H1 (cell line): ENCODE results near the gene COCH. TPM values are rescaled to one million over a fixed set of nuclear protein-coding genes. Genes with fewer than 3 reads are reported as not detected.

Experiments used
- CTCF ChIA-PET: fragments of 300-600 bp; sonication (Branson Sonifier 250); formaldehyde crosslinking; loops from one replicate; lab custom pipeline; 2021; ENCODE audit not compliant: partially characterized antibody; lab: Charles Lee
- POLR2A ChIA-PET: fragments of 300-600 bp; sonication (Branson Sonifier 250); formaldehyde crosslinking; loops from one replicate; lab custom pipeline; 2021; ENCODE audit warnings: inconsistent platforms; ENCODE audit not compliant: partially characterized antibody; lab: Charles Lee
- DNase-seq, 2 experiments: peaks; one replicate each; pipeline versions ENCODE4 v3.0.0 to v3.0.0-alpha.2; 2010 to 2022; ENCODE audit warnings: low spot score in 2 of 2, low read depth in 1 of 2, mixed read lengths in 1 of 2
- FAIRE-seq: peaks from 2 replicates; lab custom pipeline; 2011; peaks lifted over from hg19 to GRCh38; lab: Jason Lieb, UNC
- H2AFZ ChIP-seq: 2 replicates; pipeline ENCODE4 v1.8.1; 2012; ENCODE audit warnings: low read length, inconsistent platforms
- H2AK5ac ChIP-seq: 2 replicates; pipeline ENCODE4 v1.6.1; 2013; ENCODE audit warnings: low read depth, low read length
- H2BK120ac ChIP-seq: replicated peaks from 2 replicates; pipeline ENCODE3; 2013; ENCODE audit warnings: low read depth, low read length, inconsistent platforms
- H2BK12ac ChIP-seq: 2 replicates; pipeline ENCODE4 v1.6.1; 2013; ENCODE audit warnings: low read depth, low read length
- H2BK15ac ChIP-seq: 2 replicates; pipeline ENCODE4 v1.6.1; 2013; ENCODE audit warnings: low read length
- H2BK20ac ChIP-seq: 2 replicates; pipeline ENCODE4 v1.6.1; 2013; ENCODE audit warnings: low read length
- H2BK5ac ChIP-seq: 2 replicates; pipeline ENCODE4 v1.6.1; 2013; ENCODE audit warnings: low read depth, low read length
- H3K14ac ChIP-seq: 2 replicates; pipeline ENCODE4 v1.6.1; 2013; ENCODE audit warnings: inconsistent platforms; ENCODE audit not compliant: insufficient read length
- H3K18ac ChIP-seq: 2 replicates; pipeline ENCODE4 v1.6.1; 2013; ENCODE audit warnings: low read length; ENCODE audit errors: extremely low read depth
- H3K23ac ChIP-seq: 2 replicates; pipeline ENCODE4 v1.6.1; 2013; ENCODE audit warnings: inconsistent platforms; ENCODE audit not compliant: insufficient read length
- H3K23me2 ChIP-seq: 2 replicates; pipeline ENCODE4 v1.6.1; 2013; ENCODE audit warnings: low read depth, low read length
- H3K27ac ChIP-seq: 2 replicates; pipeline ENCODE4 v1.6.1; 2011; ENCODE audit warnings: low read depth, low read length, inconsistent platforms
- H3K27me3 ChIP-seq, 4 experiments: replicated peaks in 1 of 4; 1 replicate in 1 of 4; 2 replicates in 3 of 4; pipeline versions ENCODE4 v1.6.1 to v1.8.1; 2011 to 2013; ENCODE audit warnings: low read length in 3 of 4, mild to moderate bottlenecking in 3 of 4, inconsistent platforms in 2 of 4, mixed read lengths in 2 of 4, moderate library complexity in 1 of 4; ENCODE audit not compliant: control insufficient read depth in 3 of 4, insufficient read depth in 3 of 4; ENCODE audit errors: extremely low read depth in 1 of 4
- H3K36me3 ChIP-seq, 4 experiments: 2 replicates each; pipeline versions ENCODE4 v1.6.1 to v1.8.1; 2011 to 2013; ENCODE audit warnings: mild to moderate bottlenecking in 4 of 4, low read length in 3 of 4, moderate library complexity in 2 of 4, control low read depth in 1 of 4, inconsistent platforms in 1 of 4; ENCODE audit not compliant: insufficient read depth in 4 of 4, control insufficient read depth in 2 of 4
- H3K4ac ChIP-seq: replicated peaks from 2 replicates; pipeline ENCODE3; 2013; ENCODE audit warnings: low read length, low read depth, mixed read lengths, inconsistent platforms; ENCODE audit not compliant: insufficient read length
- H3K4me1 ChIP-seq, 4 experiments: replicated peaks in 1 of 4; 1 replicate in 1 of 4; 2 replicates in 3 of 4; pipeline versions ENCODE4 v1.6.1 to v1.8.1; 2011 to 2013; ENCODE audit warnings: low read length in 3 of 4, inconsistent platforms in 2 of 4, mixed read lengths in 1 of 4; ENCODE audit not compliant: insufficient read depth in 4 of 4, control insufficient read depth in 3 of 4
- H3K4me2 ChIP-seq, 2 experiments: 2 replicates each; pipeline versions ENCODE4 v1.6.1 to v1.8.1; 2011 to 2013; ENCODE audit warnings: low read depth in 2 of 2, low read length in 2 of 2, control low read depth in 1 of 2, inconsistent platforms in 1 of 2, mild to moderate bottlenecking in 1 of 2; ENCODE audit not compliant: insufficient read depth in 1 of 2
- H3K4me3 ChIP-seq, 4 experiments: fragments of 200-600, 300-600 bp in 1 of 4; sonication (generic), shearing (Covaris generic), sonication (Bioruptor Twin) in 1 of 4; 2 replicates each; pipeline versions ENCODE4 v1.5.1 to v1.8.1; 2011 to 2016; ENCODE audit warnings: low read length in 4 of 4, low read depth in 3 of 4, control low read depth in 2 of 4, inconsistent platforms in 2 of 4, mild to moderate bottlenecking in 2 of 4, mixed read lengths in 1 of 4, moderate library complexity in 1 of 4; ENCODE audit not compliant: insufficient read depth in 2 of 4; ENCODE audit errors: extremely low read depth in 1 of 4
- H3K56ac ChIP-seq: replicated peaks from 2 replicates; pipeline ENCODE3; 2013; ENCODE audit warnings: low read depth, mild to moderate bottlenecking, mixed read lengths, low read length, inconsistent platforms; ENCODE audit not compliant: insufficient read length
- H3K79me1 ChIP-seq: 2 replicates; pipeline ENCODE4 v1.6.1; 2013; ENCODE audit warnings: low read depth, low read length, control low read depth
- H3K79me2 ChIP-seq, 2 experiments: 2 replicates each; pipeline versions ENCODE4 v1.6.1 to v1.8.1; 2012 to 2013; ENCODE audit warnings: low read length in 2 of 2, mild to moderate bottlenecking in 2 of 2, inconsistent platforms in 1 of 2; ENCODE audit not compliant: insufficient read depth in 2 of 2, control insufficient read depth in 1 of 2
- H3K9ac ChIP-seq, 4 experiments: replicated peaks in 1 of 4; 1 replicate in 1 of 4; 2 replicates in 3 of 4; pipeline versions ENCODE4 v1.6.1 to v1.8.1; 2011 to 2013; ENCODE audit warnings: low read depth in 3 of 4, low read length in 3 of 4, control low read depth in 2 of 4, mild to moderate bottlenecking in 2 of 4, moderate library complexity in 2 of 4, inconsistent platforms in 1 of 4; ENCODE audit errors: extremely low read depth in 1 of 4
- H3K9me3 ChIP-seq, 2 experiments: 2 replicates each; pipeline versions ENCODE4 v1.6.1 to v1.8.1; 2012 to 2013; ENCODE audit warnings: mild to moderate bottlenecking in 2 of 2, moderate library complexity in 2 of 2, control low read depth in 1 of 2, inconsistent platforms in 1 of 2, low read depth in 1 of 2, low read length in 1 of 2, mixed read lengths in 1 of 2; ENCODE audit not compliant: insufficient read depth in 2 of 2
- H4K20me1 ChIP-seq, 2 experiments: replicated peaks in 1 of 2; 2 replicates each; pipeline versions ENCODE3 to v1.8.1; 2011 to 2013; ENCODE audit warnings: inconsistent platforms in 2 of 2, low read length in 2 of 2, mild to moderate bottlenecking in 1 of 2; ENCODE audit not compliant: insufficient read depth in 2 of 2, control insufficient read depth in 1 of 2
- H4K5ac ChIP-seq: 2 replicates; pipeline ENCODE4 v1.6.1; 2013; ENCODE audit warnings: low read length, low read depth, mixed read lengths, inconsistent platforms; ENCODE audit not compliant: insufficient read length
- H4K8ac ChIP-seq: 2 replicates; pipeline ENCODE4 v1.8.0; 2013; ENCODE audit warnings: mild to moderate bottlenecking, moderate library complexity, low read length, inconsistent platforms; ENCODE audit not compliant: insufficient read depth; ENCODE audit errors: extremely low read depth
- H4K91ac ChIP-seq: replicated peaks from 2 replicates; pipeline ENCODE3; 2013; ENCODE audit warnings: low read length, mixed read lengths, inconsistent platforms; ENCODE audit not compliant: insufficient read length
- CEBPB ChIP-seq: IDR thresholded peaks from 2 replicates; pipeline ENCODE4 v1.6.1; 2012; ENCODE audit warnings: low read depth, low read length
- E2F6 ChIP-seq: IDR thresholded peaks from 2 replicates; pipeline ENCODE4 v1.6.1; 2012; ENCODE audit warnings: inconsistent platforms
- EZH2 ChIP-seq: fragments of 200-600 bp; sonication (generic); IDR thresholded peaks from 2 replicates; pipeline ENCODE4 v1.7.1; 2012; ENCODE audit warnings: low read depth, mild to moderate bottlenecking, moderate library complexity, low read length, inconsistent platforms; ENCODE audit not compliant: severe bottlenecking
- GABPA ChIP-seq: IDR thresholded peaks from 2 replicates; pipeline ENCODE4 v1.6.1; 2011; ENCODE audit warnings: mild to moderate bottlenecking, low read length, moderate library complexity, borderline replicate concordance; ENCODE audit not compliant: insufficient read depth
- HDAC6 ChIP-seq: IDR thresholded peaks from one replicate; pipeline ENCODE4 v1.7.1; 2012; ENCODE audit warnings: low read depth, mild to moderate bottlenecking, inconsistent platforms, low read length, moderate library complexity
- MAFK ChIP-seq: IDR thresholded peaks from 2 replicates; pipeline ENCODE4 v1.6.1; 2012; ENCODE audit warnings: low read depth, mild to moderate bottlenecking, improper control_type of control experiment, low read length
- TAF7 ChIP-seq: optimal IDR thresholded peaks from 2 replicates; pipeline ENCODE3; 2011; ENCODE audit warnings: low read depth, mild to moderate bottlenecking, inconsistent platforms, low read length, moderate library complexity, borderline replicate concordance
- WGBS, 2 experiments: shearing (Covaris generic) in 1 of 2; methylation state at CpG; one replicate each; pipeline versions ENCODE4 v1.1.6 to v1.1.7; 2013 to 2015; ENCODE audit warnings: low lambda C conversion rate in 2 of 2, mixed read lengths in 2 of 2, inconsistent platforms in 1 of 2, low coverage in 1 of 2, missing lambda C conversion rate in 1 of 2; ENCODE audit not compliant: insufficient replicate concordance in 2 of 2, insufficient coverage in 1 of 2, insufficient read length in 1 of 2; ENCODE audit errors: extremely low coverage in 1 of 2, missing lambda C conversion rate in 1 of 2; 5-methylcytosine and 5-hydroxymethylcytosine counted together
- polyA plus RNA-seq, 7 experiments: library from polyadenylated mRNA; depleted of rRNA in 3 of 7; stranded (reverse) in 5 of 7; unstranded in 2 of 7; fragments of >200 nt in 5 of 7; fragments of 200-250 nt in 2 of 7; gene quantifications; 1 replicate in 5 of 7; 2 replicates in 1 of 7; 4 replicates in 1 of 7; pipeline versions ENCODE4 v1.2.1 to v1.2.3, GENCODE V29; 2011 to 2013; ENCODE audit warnings: missing spikeins in 2 of 7, mixed read lengths in 2 of 7
- total RNA-seq: library from RNA; stranded (reverse); fragmentation: NEBNext Ultra II Directional; extraction: Animal tissue kit (Norgen Biotek cat#: 25700); gene quantifications from 2 replicates; pipeline ENCODE4 v1.2.1, GENCODE V29; 2021

Gene COCH
- total and polyA plus RNA-seq, 2 of the 8 experiments (the other 6 are each of a cell fraction or from before 2014, with no cell fraction given) = 12.9 to 30.8 TPM

- no peak overlapping the region for H3K18ac ChIP-seq
- no peaks in the 10 kb centered on the region for H3K79me2 ChIP-seq
- no peak overlapping the region for H3K4ac ChIP-seq
- no peaks in the 10 kb centered on the region for H3K27me3 ChIP-seq
- H4K5ac ChIP-seq = no peak overlapping the region
- FAIRE-seq (no peak), DNase-seq (no peak)
- H3K36me3 ChIP-seq = no peaks in the 10 kb centered on the region
- H2AFZ ChIP-seq = no peak overlapping the region
- no peak overlapping the region for H2BK5ac ChIP-seq
- no peak overlapping the region for H3K4me2 ChIP-seq
- no peak overlapping the region for H3K4me3 ChIP-seq
- no peaks in the 10 kb centered on the region for H3K79me1 ChIP-seq
- H3K27ac ChIP-seq = no peak overlapping the region
- no peak overlapping the region for H4K91ac ChIP-seq
- no peak overlapping the region for H2BK12ac ChIP-seq
- no peak overlapping the region for H3K14ac ChIP-seq
- no peak overlapping the region for H2BK20ac ChIP-seq
- H3K4me1 ChIP-seq = no peaks in the 10 kb centered on the region; a peak in 1 of 7 replicates
- H3K56ac ChIP-seq = no peak overlapping the region
- H3K23me2 ChIP-seq = no peaks in the 10 kb centered on the region
- no peak overlapping the region for H4K8ac ChIP-seq
- H2BK120ac ChIP-seq = no peak overlapping the region
- WGBS, 2 experiments = 89% methylated on average over 4 of the region's 4 CpGs; no CpG with 5 or more reads in 1 of the 2 experiments
- no peak overlapping the region for H2AK5ac ChIP-seq
- no peak overlapping the region for H2BK15ac ChIP-seq
- CTCF ChIA-PET = no interaction called here
- H4K20me1 ChIP-seq = no peaks in the 10 kb centered on the region
- POLR2A ChIA-PET = no interaction called here
- no peak overlapping the region for H3K23ac ChIP-seq
- H3K9ac ChIP-seq = no peak overlapping the region
- no peaks in the 10 kb centered on the region for H3K9me3 ChIP-seq
- TF ChIP-seq E2F6 (no peak), GABPA (no peak), TAF7 (no peak), CEBPB (no peak), EZH2 (no peak), MAFK (no peak), HDAC6 (no peak)
Measured at GRCh38 chr14:30848449-30849240, 25.7 kb upstream of the COCH start.
